GM13977 (cell line): ENCODE measurements around the gene KCNK6.

ENCODE experiments used
- DNase-seq: peaks from one replicate; pipeline ENCODE4 v3.0.0; 2012; ENCODE audit warnings: low spot score
- CTCF ChIP-seq: IDR thresholded peaks from 2 replicates; pipeline ENCODE4 v1.5.1; 2012; ENCODE audit warnings: mild to moderate bottlenecking, control low read depth; ENCODE audit not compliant: insufficient read depth; ENCODE audit errors: extremely low read depth, missing control alignments
- in situ Hi-C: fragments of 300-500 bp; cut with MboI; formaldehyde crosslinking; loops from one replicate; pipeline ENCODE4 v1.12.0; 2022; ENCODE audit warnings: low sequenced_read_pairs, low pct_unique_long_range_greater_than_20kb, mixed read lengths, inconsistent platforms; ENCODE audit not compliant: unreplicated experiment

Gene KCNK6

GRCh38 chr19:38306236-38306635, 13.4 kb upstream of the KCNK6 start:
- in situ Hi-C loops: no loop called here
- DNase-seq: no peak
- no peak for TF ChIP-seq CTCF

DNA sequence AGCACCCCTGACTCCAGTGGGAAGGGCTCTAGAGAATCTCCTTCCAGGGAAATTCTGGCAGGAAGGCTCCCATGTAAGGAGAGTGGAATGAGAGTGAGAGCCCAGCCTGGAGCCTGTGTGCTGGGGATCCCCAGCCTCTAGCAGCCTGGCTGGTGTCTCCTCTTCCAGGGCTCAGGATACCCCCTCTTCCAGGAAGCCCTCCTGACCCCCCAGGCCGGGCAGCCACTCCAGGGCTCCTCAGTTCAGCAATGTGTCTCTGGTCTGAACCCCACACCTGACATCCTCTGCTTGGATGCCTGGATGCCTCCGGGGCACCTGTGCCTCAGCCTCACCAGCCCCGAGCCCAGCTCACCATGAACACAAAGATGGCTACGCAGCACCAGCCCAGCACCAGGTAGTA, 12.6 kb upstream of the KCNK6 start:
- DNase-seq: no peak
- in situ Hi-C loops: no loop called here
- TF ChIP-seq CTCF: no peak

DNA sequence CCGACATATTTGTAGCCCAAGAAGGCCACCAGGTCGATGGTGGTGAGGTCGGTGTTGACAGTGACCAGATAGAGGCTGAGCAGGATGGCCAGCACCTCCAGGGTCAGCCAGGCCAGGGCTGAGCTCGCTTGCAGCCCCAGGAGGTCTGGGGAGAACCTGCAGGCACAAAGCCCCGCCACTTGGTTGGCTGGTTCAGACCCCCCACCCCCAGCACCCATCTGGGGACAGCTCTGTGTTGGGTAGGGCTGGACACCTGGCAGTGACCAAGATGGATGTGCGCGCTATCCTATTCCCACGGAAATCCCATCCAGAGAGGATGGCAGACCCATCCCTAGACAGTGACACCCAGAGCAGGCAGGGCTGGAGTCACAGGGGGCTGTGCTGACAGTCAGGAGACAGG, 12.0 kb upstream of the KCNK6 start:
- DNase-seq: no peak
- in situ Hi-C loops: no loop called here
- TF ChIP-seq CTCF: no peak

GRCh38 chr19:38308006-38308766, 11.5 kb upstream of the KCNK6 start:
- no peak for TF ChIP-seq CTCF
- no peak for DNase-seq
- in situ Hi-C loops: no loop called here

- DNase-seq: no peak
- no peak for TF ChIP-seq CTCF
- in situ Hi-C loops: no loop called here
Observed at GRCh38 chr19:38308926-38309614, 10.6 kb upstream of the KCNK6 start.

GRCh38 chr19:38309615-38310278, 9.9 kb upstream of the KCNK6 start:
- in situ Hi-C loops: no loop called here
- TF ChIP-seq CTCF: no peak
- no peak for DNase-seq
